ENCODE data around the gene CCDC12.

The CCDC12 gene

DNA sequence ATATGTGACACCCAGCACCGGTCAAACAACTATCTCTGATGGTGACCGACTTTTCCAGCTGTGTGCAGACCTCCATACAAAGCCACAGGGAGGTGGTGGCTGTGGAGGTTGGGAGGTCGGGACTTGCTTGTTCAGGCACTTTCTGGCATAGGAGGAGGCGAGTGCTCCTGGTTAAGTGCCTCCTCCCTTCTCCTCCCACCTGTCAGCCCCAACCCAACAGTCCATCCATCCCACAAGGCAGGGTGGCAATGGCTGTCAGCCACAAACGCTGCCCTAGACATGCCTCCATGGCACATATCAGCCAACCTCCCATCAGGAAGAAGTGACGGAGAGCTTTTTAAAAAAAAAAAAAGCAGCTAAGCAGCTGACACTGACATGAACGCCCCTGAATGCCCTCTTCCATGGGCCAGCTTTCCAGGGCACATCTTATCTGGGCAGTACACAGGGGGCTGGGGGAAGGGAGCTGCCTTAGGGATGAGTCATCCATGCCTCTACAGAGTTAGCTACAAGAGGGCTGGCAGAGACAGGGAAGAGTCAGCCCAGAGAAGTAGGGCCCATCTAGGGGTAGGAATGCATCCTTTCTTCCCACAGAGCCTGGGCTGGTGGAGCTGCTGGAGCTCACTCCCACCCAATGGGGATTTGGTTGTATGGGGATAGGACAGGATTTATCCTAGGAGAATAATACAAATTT is 41.2 kb downstream of the CCDC12 start:
- Mint-ChIP-seq H3K36me3 (ENCODE audit: insufficient read depth) (peaks cover 34% of the 10 kb centered on the region), H3K4me3 (no peak overlapping the region), H3K9me3 (no peaks in the 10 kb centered on the region), H3K27me3 (no peaks in the 10 kb centered on the region), H3K27ac (peak overlapping the region; percentile 46 to 78), H3K4me1 (ENCODE audit: low read depth in 2 of 2) (peaks cover 56 to 61% of the 10 kb centered on the region in 2 donors)
- DNase-seq (no peak), ATAC-seq (replicated peaks) (no peak)

DNA sequence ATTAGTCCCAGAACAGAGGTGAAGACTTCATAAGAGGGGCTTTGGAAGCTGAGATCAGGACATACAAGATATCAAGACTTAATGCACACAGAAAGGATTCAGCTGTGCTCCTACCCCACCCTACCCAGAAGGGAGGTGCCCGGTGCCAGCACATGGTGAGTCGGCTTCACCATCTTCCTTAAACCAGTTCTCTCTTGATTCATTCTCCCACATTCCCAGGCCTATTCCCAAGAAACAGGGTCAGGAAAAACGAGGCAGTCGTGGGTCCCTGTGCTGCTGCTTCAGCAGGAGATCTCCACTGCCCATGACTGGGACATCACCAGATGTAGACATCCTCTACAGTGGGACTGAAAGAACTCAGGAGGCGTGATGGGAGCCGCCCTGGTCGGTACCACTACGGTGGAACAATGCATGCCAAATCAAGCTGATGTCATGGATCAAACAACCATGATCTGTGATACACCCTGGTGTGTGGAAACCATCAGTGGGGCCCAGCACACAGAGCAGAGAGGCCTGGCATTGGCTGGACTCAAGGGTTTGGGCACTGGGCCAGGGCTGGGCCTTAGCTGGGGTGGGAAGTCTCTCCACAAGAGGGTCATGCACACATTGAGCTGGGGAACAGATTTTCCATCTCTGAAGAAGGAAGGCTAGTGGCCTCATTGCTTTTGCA is 41.9 kb downstream of the CCDC12 start:
- DNase-seq, result no peak
- H3K4me1 Mint-ChIP-seq (ENCODE audit: low read depth in 2 of 2), result peaks cover 51 to 55% of the 10 kb centered on the region in 2 donors

DNA sequence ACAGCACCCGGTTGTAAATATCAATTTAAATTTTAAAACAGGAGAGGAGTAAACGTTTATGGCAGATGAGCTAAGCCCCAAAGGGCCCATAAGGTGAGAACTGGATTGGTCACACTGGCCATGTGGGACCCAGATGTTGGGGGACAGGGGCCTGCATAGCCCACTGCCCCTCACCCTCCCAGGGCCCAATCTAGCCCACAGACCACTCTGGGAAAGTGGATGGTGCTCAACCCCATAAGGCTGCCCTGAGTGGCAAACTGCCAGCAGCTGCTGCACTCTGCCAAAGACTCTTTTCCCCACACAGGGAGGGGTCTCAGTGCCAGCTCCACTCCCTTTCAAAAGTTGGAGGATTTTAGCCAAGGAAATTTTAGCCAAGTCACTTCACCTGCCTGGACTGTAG is 42.5 kb downstream of the CCDC12 start:
- Mint-ChIP-seq H3K4me3 (no peak overlapping the region), H3K4me1 (ENCODE audit: low read depth in 2 of 2) (peaks cover 52 to 55% of the 10 kb centered on the region in 2 donors), H3K36me3 (ENCODE audit: insufficient read depth) (peaks cover 32% of the 10 kb centered on the region), H3K27me3 (no peaks in the 10 kb centered on the region), H3K9me3 (peaks cover 0 to 4% of the 10 kb centered on the region in 2 donors), H3K27ac (peak overlapping the region in 1 of 2 donors; percentile 78)
- DNase-seq, result no peak
- no peak for ATAC-seq (replicated peaks)

More for the DNA sequence above, 41.9 kb downstream of the CCDC12 start:
- peak overlapping the region in 1 of 2 donors; percentile 78 for H3K27ac Mint-ChIP-seq
- H3K4me3 Mint-ChIP-seq, result no peak overlapping the region
- no peak for ATAC-seq (replicated peaks)
- H3K27me3 Mint-ChIP-seq, result no peaks in the 10 kb centered on the region
- no peaks in the 10 kb centered on the region for H3K9me3 Mint-ChIP-seq
- peaks cover 33% of the 10 kb centered on the region for H3K36me3 Mint-ChIP-seq (ENCODE audit: insufficient read depth)

DNA sequence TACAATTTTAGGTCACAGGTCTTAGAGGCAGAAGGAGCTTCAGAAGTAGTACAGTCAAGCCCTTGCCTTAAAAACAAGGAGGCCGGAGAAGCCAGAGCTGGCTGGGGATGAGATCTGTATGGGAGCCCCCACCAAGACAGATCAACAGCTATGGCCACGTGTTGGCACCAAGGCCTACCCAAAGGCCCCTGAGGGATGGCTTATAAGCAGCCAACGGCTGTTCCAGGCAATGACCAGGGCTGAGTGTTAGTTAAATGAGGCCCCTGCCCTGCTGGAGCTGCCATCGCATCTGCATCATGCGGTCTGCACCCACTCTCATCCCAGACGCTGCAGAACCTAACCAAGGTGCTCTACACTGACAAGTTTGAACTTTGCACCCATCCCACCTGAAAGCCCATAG is 43.3 kb downstream of the CCDC12 start:
- H3K4me3 Mint-ChIP-seq, result peak overlapping the region in 1 of 2 donors; percentile 27
- peaks cover 4 to 12% of the 10 kb centered on the region in 2 donors for H3K9me3 Mint-ChIP-seq
- no peaks in the 10 kb centered on the region for H3K27me3 Mint-ChIP-seq

DNA sequence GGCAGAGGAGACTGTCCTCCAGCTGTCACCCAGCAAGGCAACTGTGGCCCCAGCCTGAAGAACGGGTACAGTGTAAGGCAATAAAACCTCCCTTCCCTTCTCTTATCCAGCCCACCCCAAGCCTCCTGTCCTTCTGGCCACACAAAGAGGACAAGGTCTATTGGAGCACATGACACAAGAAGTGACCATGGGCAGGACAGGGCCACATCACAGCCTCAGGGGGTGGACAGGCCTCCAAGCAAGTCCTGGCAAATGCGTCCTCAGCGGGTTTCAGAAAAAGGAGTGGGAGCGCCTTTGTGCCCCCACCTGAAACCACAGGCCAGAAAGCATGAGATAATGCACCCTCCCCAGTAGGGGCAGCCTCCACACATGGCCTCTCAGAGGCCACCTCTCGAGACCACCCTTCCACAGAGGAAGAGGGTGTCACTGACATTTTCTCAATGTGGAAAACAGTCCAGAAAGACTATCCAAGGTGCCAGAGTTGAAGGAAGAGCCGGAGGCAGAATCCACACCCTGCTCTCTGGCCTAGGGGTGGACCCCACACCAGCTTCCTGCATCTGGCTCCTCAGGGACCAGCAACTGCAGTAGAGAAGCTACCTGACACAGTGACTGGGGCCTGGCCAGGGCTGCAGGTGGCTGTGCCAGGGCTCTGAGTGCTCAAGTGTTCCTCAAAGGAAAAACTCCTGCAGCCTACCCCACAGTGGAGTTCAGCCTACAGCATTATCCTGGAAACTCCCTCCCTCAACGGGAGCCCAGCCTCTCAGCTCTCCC is 43.9 kb downstream of the CCDC12 start:
- H3K27ac Mint-ChIP-seq, result peak overlapping the region; percentile 88 to 95
- H3K9me3 Mint-ChIP-seq, result peaks cover 4 to 13% of the 10 kb centered on the region in 2 donors
- no peak for DNase-seq
- peak overlapping the region; percentile 69 to 73 for H3K4me3 Mint-ChIP-seq
- no peak for ATAC-seq (replicated peaks)
- peaks cover 53 to 58% of the 10 kb centered on the region in 2 donors for H3K4me1 Mint-ChIP-seq (ENCODE audit: low read depth in 2 of 2)
- H3K27me3 Mint-ChIP-seq, result no peaks in the 10 kb centered on the region
- H3K36me3 Mint-ChIP-seq (ENCODE audit: insufficient read depth), result peaks cover 24% of the 10 kb centered on the region

More for the DNA sequence above, 43.3 kb downstream of the CCDC12 start:
- ATAC-seq (replicated peaks), result no peak
- H3K27ac Mint-ChIP-seq, result peak overlapping the region in 1 of 2 donors; percentile 95
- H3K36me3 Mint-ChIP-seq (ENCODE audit: insufficient read depth), result peaks cover 29% of the 10 kb centered on the region
- H3K4me1 Mint-ChIP-seq (ENCODE audit: low read depth in 2 of 2), result peaks cover 56 to 58% of the 10 kb centered on the region in 2 donors
- no peak for DNase-seq

DNA sequence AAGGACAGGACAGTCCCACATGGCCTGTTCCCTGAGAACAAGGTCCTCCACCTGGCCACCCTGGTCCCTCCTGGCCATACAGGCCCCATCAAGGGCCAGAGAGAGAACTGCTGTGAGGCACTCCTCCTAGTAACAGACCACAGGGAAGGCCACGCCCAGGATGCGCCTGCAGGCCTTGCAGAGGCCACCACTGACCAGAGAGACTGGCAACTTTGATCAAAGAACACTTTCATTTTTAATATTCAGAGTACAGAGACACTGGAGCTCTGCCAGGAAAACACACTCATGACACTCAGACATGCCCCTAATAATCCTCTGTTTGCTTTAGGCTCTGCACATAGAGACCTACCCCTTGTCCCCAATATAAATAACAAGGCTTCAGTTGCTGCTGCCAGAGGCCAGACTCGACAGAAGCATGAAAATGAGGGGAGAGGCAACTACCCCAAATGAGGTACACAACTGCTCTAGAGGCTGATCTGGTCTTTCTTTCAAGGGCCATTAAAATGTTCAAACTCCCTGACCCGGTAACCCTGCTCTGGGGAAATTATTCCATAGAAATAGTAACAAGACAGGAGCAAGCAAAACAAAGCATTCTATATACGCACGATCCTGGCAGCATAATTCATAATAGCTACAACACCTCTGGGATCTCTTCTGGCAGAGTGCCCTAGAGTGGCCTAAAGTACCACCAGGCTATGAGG is 44.8 kb downstream of the CCDC12 start:
- Mint-ChIP-seq H3K36me3 (ENCODE audit: insufficient read depth) (peaks cover 28% of the 10 kb centered on the region), H3K27me3 (no peaks in the 10 kb centered on the region), H3K9me3 (peaks cover 4 to 13% of the 10 kb centered on the region in 2 donors), H3K27ac (peak overlapping the region; percentile 88 to 95), H3K4me3 (peak overlapping the region; percentile 69 to 73), H3K4me1 (ENCODE audit: low read depth in 2 of 2) (peaks cover 61 to 65% of the 10 kb centered on the region in 2 donors)
- no peak for DNase-seq
- ATAC-seq (replicated peaks), result peak; percentile 19

DNA sequence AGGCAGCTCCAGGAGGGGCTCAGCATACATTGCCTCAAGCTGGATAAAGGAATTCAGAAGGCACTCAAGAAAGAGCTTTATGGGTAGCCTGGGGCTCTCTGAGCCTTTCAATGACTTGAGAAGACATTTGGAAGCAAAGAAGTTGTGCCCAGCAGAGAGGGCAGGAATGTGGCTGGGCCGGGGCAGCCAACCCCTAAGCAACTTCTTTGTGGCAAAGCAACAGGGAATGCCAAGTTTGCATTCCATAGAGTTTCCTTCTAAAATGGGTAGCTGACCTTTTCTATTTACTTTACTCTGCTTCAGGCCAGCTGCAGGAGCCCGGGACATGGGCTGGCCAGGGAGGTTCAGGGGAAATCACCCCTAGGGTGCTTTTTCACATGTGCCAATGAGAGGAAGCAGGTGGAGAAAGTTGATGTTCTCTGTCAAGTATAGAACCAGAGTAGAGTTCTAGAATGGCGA is 45.6 kb downstream of the CCDC12 start:
- DNase-seq, result no peak
- Mint-ChIP-seq H3K27me3 (no peaks in the 10 kb centered on the region), H3K36me3 (ENCODE audit: insufficient read depth) (peaks cover 31% of the 10 kb centered on the region), H3K4me3 (peak overlapping the region; percentile 69 to 73), H3K4me1 (ENCODE audit: low read depth in 2 of 2) (peaks cover 60 to 65% of the 10 kb centered on the region in 2 donors), H3K9me3 (peaks cover 4 to 13% of the 10 kb centered on the region in 2 donors), H3K27ac (peak overlapping the region; percentile 88 to 95)
- ATAC-seq (replicated peaks), result no peak

DNA sequence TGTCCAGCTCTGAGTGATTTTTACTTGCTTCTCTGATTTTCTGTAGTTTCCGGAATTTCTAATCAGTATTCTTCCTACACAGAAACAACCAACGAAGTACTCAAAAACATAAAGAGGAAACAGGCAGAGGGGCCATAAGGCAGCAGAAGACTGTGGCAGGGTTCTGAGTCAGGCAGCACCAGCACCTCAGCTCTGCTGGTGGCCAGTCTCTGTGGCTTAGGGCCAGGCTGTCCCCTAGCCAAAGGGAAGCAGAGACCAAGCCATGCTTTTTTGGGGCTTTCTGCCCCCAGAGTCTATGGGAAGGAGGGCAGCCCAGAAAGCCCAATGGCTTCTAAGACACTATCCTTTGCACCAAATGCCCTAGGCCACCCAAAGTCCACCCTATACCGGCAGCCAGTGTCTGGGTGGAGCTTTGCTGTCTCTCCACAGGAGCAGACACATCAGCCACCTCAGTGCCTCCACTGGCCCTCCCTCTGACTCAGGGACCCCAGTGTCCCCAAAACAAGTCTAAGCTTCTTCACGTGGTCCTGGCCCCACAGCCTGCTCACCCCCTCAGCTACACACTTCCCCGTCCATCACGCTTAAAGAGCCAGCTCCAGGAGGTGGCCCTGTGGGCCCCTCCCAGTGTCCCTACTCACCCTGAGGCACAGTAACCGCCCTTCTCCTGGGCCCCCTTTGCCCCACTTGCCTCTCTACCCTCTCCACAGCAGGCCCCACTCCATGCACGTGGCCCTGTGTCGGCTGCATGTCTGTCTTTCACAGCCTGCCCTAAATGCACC is 46.2 kb downstream of the CCDC12 start:
- ATAC-seq (replicated peaks), result no peak
- Mint-ChIP-seq H3K27me3 (no peaks in the 10 kb centered on the region), H3K27ac (peak overlapping the region; percentile 95 to 96), H3K36me3 (ENCODE audit: insufficient read depth) (peaks cover 27% of the 10 kb centered on the region), H3K4me1 (ENCODE audit: low read depth in 2 of 2) (peaks cover 66 to 68% of the 10 kb centered on the region in 2 donors), H3K4me3 (peak overlapping the region; percentile 69 to 73), H3K9me3 (peaks cover 4 to 13% of the 10 kb centered on the region in 2 donors)
- no peak for DNase-seq

DNA sequence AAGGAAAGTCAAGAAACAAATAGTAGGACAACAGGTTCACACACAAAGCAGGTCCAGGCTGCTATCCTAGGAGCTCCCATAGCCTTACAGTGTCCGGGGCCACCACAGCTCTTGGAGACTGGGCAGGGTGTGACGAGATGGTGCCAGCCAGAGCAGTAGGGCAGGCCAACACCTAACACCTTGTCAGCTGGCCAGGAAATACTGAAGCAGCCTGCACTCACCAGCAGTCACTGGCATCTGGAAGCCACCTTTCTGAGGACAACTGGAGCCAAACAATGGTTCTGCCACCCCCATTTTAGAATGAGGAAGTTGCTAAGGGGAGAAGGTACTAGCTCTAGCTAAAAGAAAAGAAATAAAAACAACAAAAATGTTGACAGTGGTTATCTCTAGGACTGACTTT is 47.2 kb downstream of the CCDC12 start:
- Mint-ChIP-seq H3K36me3 (ENCODE audit: insufficient read depth) (peaks cover 34% of the 10 kb centered on the region), H3K4me1 (ENCODE audit: low read depth in 2 of 2) (peaks cover 65 to 68% of the 10 kb centered on the region in 2 donors), H3K4me3 (peak overlapping the region in 1 of 2 donors; percentile 75), H3K9me3 (peaks cover 4 to 13% of the 10 kb centered on the region in 2 donors), H3K27ac (peak overlapping the region; percentile 95 to 96), H3K27me3 (no peaks in the 10 kb centered on the region)
- DNase-seq (no peak), ATAC-seq (replicated peaks) (no peak)

DNA sequence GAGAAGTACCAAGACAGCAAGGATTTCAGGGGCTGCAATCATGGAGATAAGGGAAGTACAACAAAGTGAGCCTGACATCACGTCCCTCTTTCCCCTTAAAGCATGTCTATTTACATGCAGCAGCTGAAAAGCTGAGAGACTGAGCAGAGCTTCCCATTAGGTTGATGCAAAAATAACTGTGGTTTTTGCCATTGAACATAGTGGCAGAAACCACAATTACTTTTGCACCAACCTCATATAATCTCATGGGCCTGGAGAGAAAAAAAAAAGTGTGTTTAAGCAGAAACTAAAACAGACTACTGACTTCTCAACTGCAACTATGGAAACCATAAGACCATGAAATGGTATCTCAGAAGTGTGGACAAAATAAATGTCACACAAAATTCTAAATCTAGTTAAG is 48.3 kb downstream of the CCDC12 start:
- peak overlapping the region; percentile 72 to 75 for H3K4me3 Mint-ChIP-seq
- peaks cover 29% of the 10 kb centered on the region for H3K36me3 Mint-ChIP-seq (ENCODE audit: insufficient read depth)
- ATAC-seq (replicated peaks) (peak; percentile 59), DNase-seq (no peak)
- no peaks in the 10 kb centered on the region for H3K27me3 Mint-ChIP-seq
- H3K27ac Mint-ChIP-seq, result peak overlapping the region; percentile 95 to 96
- H3K9me3 Mint-ChIP-seq, result peaks cover 4 to 13% of the 10 kb centered on the region in 2 donors
- peaks cover 67 to 69% of the 10 kb centered on the region in 2 donors for H3K4me1 Mint-ChIP-seq (ENCODE audit: low read depth in 2 of 2)

DNA sequence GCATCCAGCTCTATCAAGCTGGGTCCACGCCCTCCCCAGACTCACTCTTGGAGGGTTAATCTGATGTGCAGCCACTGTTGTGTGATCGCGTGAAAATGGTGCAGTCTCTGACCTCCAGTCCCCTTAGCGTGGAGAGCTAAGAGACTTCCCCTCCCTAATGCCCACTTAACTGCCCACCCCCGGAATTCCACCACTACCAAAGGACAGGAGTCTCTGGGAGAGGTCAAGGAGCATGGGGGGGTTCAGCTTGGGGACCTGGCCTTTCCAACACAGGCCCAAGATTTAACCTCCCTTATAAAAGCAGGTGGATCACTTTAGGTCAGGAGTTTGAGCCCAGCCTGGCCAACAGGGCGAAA is 48.8 kb downstream of the CCDC12 start:
- no peak for ATAC-seq (replicated peaks)
- H3K9me3 Mint-ChIP-seq, result peaks cover 4 to 13% of the 10 kb centered on the region in 2 donors
- H3K4me1 Mint-ChIP-seq (ENCODE audit: low read depth in 2 of 2), result peaks cover 68 to 70% of the 10 kb centered on the region in 2 donors
- H3K27me3 Mint-ChIP-seq, result no peaks in the 10 kb centered on the region
- peak overlapping the region; percentile 72 to 75 for H3K4me3 Mint-ChIP-seq
- H3K36me3 Mint-ChIP-seq (ENCODE audit: insufficient read depth), result peaks cover 29% of the 10 kb centered on the region
- H3K27ac Mint-ChIP-seq, result peak overlapping the region; percentile 95 to 96
- no peak for DNase-seq
